Choroid plexus epithelial cell (primary cell): ENCODE results near the gene SESTD1.

Experiments
- DNase-seq: peaks from one replicate; pipeline ENCODE4 v3.0.0-alpha.2; 2010; ENCODE audit warnings: low read depth
- H3K4me3 ChIP-seq: 2 replicates; pipeline ENCODE4 v1.5.1; 2011; ENCODE audit warnings: low read depth, mild to moderate bottlenecking, control low read depth, low read length, moderate library complexity
- CTCF ChIP-seq: conservative IDR thresholded peaks from 2 replicates; pipeline ENCODE4 v1.5.1; 2011; ENCODE audit warnings: low read depth, mild to moderate bottlenecking, control low read depth, inconsistent platforms, low read length, moderate library complexity

The SESTD1 gene

GRCh38 chr2:179137200-179137759 is 127.4 kb downstream of the SESTD1 start:
- H3K4me3 ChIP-seq = no peak overlapping the region
- DNase-seq = no peak
- TF ChIP-seq CTCF = no peak

- no peak for TF ChIP-seq CTCF
- no peak for DNase-seq
Measured at GRCh38 chr2:179133016-179133415, 131.6 kb downstream of the SESTD1 start.

GRCh38 chr2:179132076-179132475 is 132.6 kb downstream of the SESTD1 start:
- no peak for TF ChIP-seq CTCF
- DNase-seq = no peak
- H3K4me3 ChIP-seq = no peak overlapping the region

More at GRCh38 chr2:179133016-179133415, 131.6 kb downstream of the SESTD1 start:
- H3K4me3 ChIP-seq = no peak overlapping the region

- no peak for TF ChIP-seq CTCF
- no peak for DNase-seq
- H3K4me3 ChIP-seq = no peak overlapping the region
Measured at GRCh38 chr2:179130560-179130959, 134.1 kb downstream of the SESTD1 start.

- no peak overlapping the region for H3K4me3 ChIP-seq
- TF ChIP-seq CTCF = peak; percentile 72
- peak; percentile 51 for DNase-seq
Measured at GRCh38 chr2:179129574-179130238, 134.9 kb downstream of the SESTD1 start.

GRCh38 chr2:179125404-179125803 is 139.2 kb downstream of the SESTD1 start:
- TF ChIP-seq CTCF = no peak
- no peak overlapping the region for H3K4me3 ChIP-seq
- DNase-seq = no peak

- no peak for TF ChIP-seq CTCF
- no peak overlapping the region for H3K4me3 ChIP-seq
- no peak for DNase-seq
Measured at GRCh38 chr2:179124282-179124681, 140.3 kb downstream of the SESTD1 start.
